HG02943 (cell line): ENCODE data around the gene SYT11.
"Not testable (repeated sequence)": the region's sequence is repeated elsewhere in the genome, so short reads cannot be mapped to it uniquely, and the experiment has no call there.

Experiments used
- ATAC-seq: cut with Tn5 transposase; IDR thresholded peaks from one replicate; pipeline ENCODE4 v1.9.1; 2021; ENCODE audit warnings: mild to moderate bottlenecking, low read depth, moderate library complexity; ENCODE audit not compliant: unreplicated experiment

SYT11 gene

GRCh38 chr1:155895617-155896016 lies 36.2 kb downstream of the SYT11 start:
- not testable (repeated sequence) for ATAC-seq

GRCh38 chr1:155896476-155896875 lies 37.1 kb downstream of the SYT11 start:
- not testable (repeated sequence) for ATAC-seq

- ATAC-seq, result no peak
These were observed 38.4 kb downstream of the SYT11 start for GRCh38 chr1:155897746-155898145.

GRCh38 chr1:155898888-155899287 lies 39.5 kb downstream of the SYT11 start:
- ATAC-seq, result no peak

- ATAC-seq, result no peak
These were observed 40.3 kb downstream of the SYT11 start for GRCh38 chr1:155899683-155900082.

- ATAC-seq, result no peak
These were observed 40.8 kb downstream of the SYT11 start for GRCh38 chr1:155900161-155900560.

- no peak for ATAC-seq
These were observed 44.9 kb downstream of the SYT11 start for GRCh38 chr1:155904261-155904660.

- no peak for ATAC-seq
These were observed 50.5 kb downstream of the SYT11 start for GRCh38 chr1:155909894-155910293.

GRCh38 chr1:155910621-155911121 lies 51.3 kb downstream of the SYT11 start:
- no peak for ATAC-seq

GRCh38 chr1:155911156-155912055 lies 52.0 kb downstream of the SYT11 start, which contains the start of gene RIT1:
TSS of gene RIT1 (minus strand) at chr1:155911349. CDS start at chr1:155910761, 588 bp downstream.
- peak; percentile 78 for ATAC-seq

- ATAC-seq, result no peak
These were observed 52.7 kb downstream of the SYT11 start for GRCh38 chr1:155912056-155912536.

- ATAC-seq, result no peak
These were observed 54.8 kb downstream of the SYT11 start for GRCh38 chr1:155913969-155914757.

GRCh38 chr1:155918660-155919059 lies 59.3 kb downstream of the SYT11 start:
- no peak for ATAC-seq

- no peak for ATAC-seq
These were observed 60.4 kb downstream of the SYT11 start for GRCh38 chr1:155919801-155920200.

GRCh38 chr1:155920717-155921116 lies 61.4 kb downstream of the SYT11 start:
- ATAC-seq, result no peak

GRCh38 chr1:155925506-155925905 lies 66.1 kb downstream of the SYT11 start:
- no peak for ATAC-seq

GRCh38 chr1:155929057-155929456 lies 69.7 kb downstream of the SYT11 start:
- ATAC-seq, result no peak

GRCh38 chr1:155930725-155931124 lies 71.4 kb downstream of the SYT11 start:
- ATAC-seq, result not testable (repeated sequence)

GRCh38 chr1:155931332-155932038 lies 72.1 kb downstream of the SYT11 start:
- no peak for ATAC-seq

- no peak for ATAC-seq
These were observed 72.7 kb downstream of the SYT11 start for GRCh38 chr1:155932081-155932480.
